ENCODE results near the gene ARHGEF7.

DNA sequence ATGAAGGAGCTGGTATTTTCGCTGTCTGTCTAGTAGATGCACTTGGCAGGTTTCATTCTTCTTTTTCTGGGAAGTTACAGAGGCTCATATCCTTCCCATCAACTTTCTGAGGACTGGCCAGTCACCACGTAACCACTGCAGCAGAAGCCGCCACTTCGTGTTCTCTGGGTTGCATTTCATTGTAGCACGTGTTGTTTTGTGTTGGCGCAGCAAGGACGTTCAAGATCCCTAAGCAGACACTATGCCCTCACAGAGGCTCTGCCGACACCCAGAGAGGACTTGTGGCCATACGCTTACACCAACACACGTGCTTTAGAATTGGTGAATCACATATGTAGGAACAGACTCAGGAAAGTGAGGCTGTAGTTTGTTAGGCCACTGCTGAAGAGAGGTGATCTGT is 163.1 kb downstream of the ARHGEF7 start:
- TF ChIP-seq POLR2AphosphoS5 (IDR thresholded peaks at IDR 0.05; ENCODE audit: low read depth, low read length) (no peak), EZH2phosphoT487 (IDR thresholded peaks at IDR 0.05; ENCODE audit: borderline replicate concordance) (no peak), ZNF274 (IDR thresholded peaks at IDR 0.05; ENCODE audit: low read depth, low read length) (no peak)
- TF ChIP-seq, protein P1, sequence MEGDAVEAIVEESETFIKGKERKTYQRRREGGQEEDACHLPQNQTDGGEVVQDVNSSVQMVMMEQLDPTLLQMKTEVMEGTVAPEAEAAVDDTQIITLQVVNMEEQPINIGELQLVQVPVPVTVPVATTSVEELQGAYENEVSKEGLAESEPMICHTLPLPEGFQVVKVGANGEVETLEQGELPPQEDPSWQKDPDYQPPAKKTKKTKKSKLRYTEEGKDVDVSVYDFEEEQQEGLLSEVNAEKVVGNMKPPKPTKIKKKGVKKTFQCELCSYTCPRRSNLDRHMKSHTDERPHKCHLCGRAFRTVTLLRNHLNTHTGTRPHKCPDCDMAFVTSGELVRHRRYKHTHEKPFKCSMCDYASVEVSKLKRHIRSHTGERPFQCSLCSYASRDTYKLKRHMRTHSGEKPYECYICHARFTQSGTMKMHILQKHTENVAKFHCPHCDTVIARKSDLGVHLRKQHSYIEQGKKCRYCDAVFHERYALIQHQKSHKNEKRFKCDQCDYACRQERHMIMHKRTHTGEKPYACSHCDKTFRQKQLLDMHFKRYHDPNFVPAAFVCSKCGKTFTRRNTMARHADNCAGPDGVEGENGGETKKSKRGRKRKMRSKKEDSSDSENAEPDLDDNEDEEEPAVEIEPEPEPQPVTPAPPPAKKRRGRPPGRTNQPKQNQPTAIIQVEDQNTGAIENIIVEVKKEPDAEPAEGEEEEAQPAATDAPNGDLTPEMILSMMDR (IDR thresholded peaks at IDR 0.05 in 2 of 3, conservative IDR thresholded peaks at IDR 0.05 in 1 of 3; ENCODE audit: borderline replicate concordance in 1 of 3, insufficient read depth in 1 of 3, low read depth in 2 of 3, low read length in 2 of 3) = no peak
